Esophagus muscularis mucosa (tissue), 4 donors: ENCODE data around the gene TRMU. TPM values are rescaled to one million over a fixed set of nuclear protein-coding genes. Genes with fewer than 3 reads are reported as not detected.

ENCODE experiments used
- DNase-seq: peaks from one replicate; pipeline ENCODE4 v3.0.0-alpha.2; 2017; ENCODE audit errors: extremely low spot score
- H3K27ac ChIP-seq, 4 donors: fragments of 200-600 bp; sonication (generic); replicated peaks in 1 of 4; 1 replicate in 3 of 4; 2 replicates in 1 of 4; pipeline ENCODE4 v1.5.1; 2016 to 2019; ENCODE audit warnings: mild to moderate bottlenecking in 1 of 4
- H3K27me3 ChIP-seq, 4 donors: fragments of 200-600 bp; sonication (generic); one replicate each; pipeline versions ENCODE4 v1.5.1 to v1.6.0; 2016 to 2019
- H3K36me3 ChIP-seq, 4 donors: fragments of 200-600 bp; sonication (generic); one replicate each; pipeline ENCODE4 v1.5.1; 2016 to 2019
- H3K4me1 ChIP-seq, 4 donors: fragments of 200-600 bp; sonication (generic); one replicate each; pipeline ENCODE4 v1.5.1; 2016 to 2019
- H3K4me3 ChIP-seq, 4 donors: fragments of 200-600 bp; sonication (generic); 1 replicate in 2 of 4; 2 replicates in 2 of 4; pipeline ENCODE4 v1.5.1; 2016 to 2019; ENCODE audit warnings: mild to moderate bottlenecking in 4 of 4, moderate library complexity in 1 of 4
- H3K9me3 ChIP-seq, 4 donors: fragments of 200-600 bp; sonication (generic); 1 replicate in 3 of 4; 2 replicates in 1 of 4; pipeline ENCODE4 v1.5.1; 2016 to 2019
- CTCF ChIP-seq, 3 experiments: fragments of 200-600 bp in 2 of 3; fragments of 450-650 bp in 1 of 3; sonication (generic) in 2 of 3; IDR thresholded peaks; one replicate each; pipeline ENCODE4 v1.5.1; 2017 to 2019; ENCODE audit warnings: antibody characterized with exemption in 3 of 3, mild to moderate bottlenecking in 2 of 3, moderate library complexity in 1 of 3
- EP300 ChIP-seq: sonication (generic); formaldehyde crosslinking; IDR thresholded peaks from one replicate; pipeline ENCODE4 v1.6.1; 2017; ENCODE audit warnings: antibody characterized with exemption
- POLR2A ChIP-seq: fragments of 450-650 bp; IDR thresholded peaks from one replicate; pipeline ENCODE4 v1.6.1; 2017; ENCODE audit warnings: antibody characterized with exemption, moderate library complexity, mild to moderate bottlenecking, low read depth
- POLR2AphosphoS5 ChIP-seq, 2 donors: sonication (generic); formaldehyde crosslinking; IDR thresholded peaks; one replicate each; pipeline ENCODE4 v1.6.1; 2017; ENCODE audit warnings: antibody characterized with exemption in 2 of 2
- WGBS: methylation state at CpG from one replicate; pipeline ENCODE4 v1.1.5; 2018; 5-methylcytosine and 5-hydroxymethylcytosine counted together
- intact Hi-C: fragments of 100-400 bp; cut with DNase I; formaldehyde crosslinking; loops from one replicate; pipeline ENCODE4 v1.15.1; 2023
- total RNA-seq, 4 donors: library from RNA; depleted of rRNA; stranded (reverse); fragments of >200 nt; gene quantifications; one replicate each; pipeline versions ENCODE4 v1.1.0 to v1.2.1, GENCODE V29; 2016

Gene TRMU
- total RNA-seq, 4 donors from 2014 or later, result 18.1 to 23.6 (median 20.6) TPM

DNA sequence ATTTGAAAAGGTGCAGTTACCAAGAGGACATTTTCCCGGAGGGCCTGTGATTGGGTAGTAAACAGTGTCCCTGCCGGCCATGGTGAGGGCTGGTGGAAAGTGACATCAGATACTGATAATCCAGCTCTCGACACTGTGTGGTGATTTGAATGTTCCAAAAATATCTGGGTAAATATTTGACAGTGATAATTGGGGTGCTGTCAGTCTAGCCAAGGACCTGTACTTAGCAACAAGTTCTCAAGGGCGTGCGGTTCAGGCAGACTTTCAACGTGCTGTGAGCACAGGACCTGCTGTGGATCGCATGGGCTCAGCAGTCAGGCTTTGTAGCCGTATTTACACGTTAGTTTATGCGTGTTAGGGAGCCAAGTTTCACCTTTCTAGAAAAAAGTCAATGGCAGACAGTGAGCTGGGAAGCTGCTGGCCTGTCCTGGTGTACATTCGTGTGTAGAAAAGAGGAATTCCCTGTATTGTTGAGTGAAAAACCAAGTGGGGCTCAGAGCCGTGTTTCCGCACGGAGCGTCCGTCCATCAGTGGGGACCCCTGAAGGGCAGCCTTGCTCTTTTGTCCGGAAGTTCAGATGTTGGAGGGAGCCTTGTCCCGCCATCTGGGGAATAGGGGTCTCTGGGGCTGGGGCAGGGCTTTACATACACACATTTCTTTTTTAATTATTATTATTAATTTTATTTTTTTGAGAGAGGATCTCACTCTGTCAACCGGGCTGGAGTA is 11.3 kb downstream of the TRMU start:
- intact Hi-C loops, result no loop called here
- TF ChIP-seq EP300 (no peak), POLR2AphosphoS5 (IDR thresholded peaks at IDR 0.05) (no peak), CTCF (IDR thresholded peaks at IDR 0.05) (no peak), POLR2A (no peak)
- Histone ChIP-seq H3K4me3 (no peak overlapping the region), H3K9me3 (no peaks in the 10 kb centered on the region), H3K27ac (no peak overlapping the region), H3K36me3 (peaks cover 70 to 99% (median 97%) of the 10 kb centered on the region in 4 donors), H3K4me1 (peaks cover 0 to 27% (median 8%) of the 10 kb centered on the region in 4 donors), H3K27me3 (no peaks in the 10 kb centered on the region)
- DNase-seq, result no peak
- 88% methylated on average over 19 of the region's 19 CpGs for WGBS

DNA sequence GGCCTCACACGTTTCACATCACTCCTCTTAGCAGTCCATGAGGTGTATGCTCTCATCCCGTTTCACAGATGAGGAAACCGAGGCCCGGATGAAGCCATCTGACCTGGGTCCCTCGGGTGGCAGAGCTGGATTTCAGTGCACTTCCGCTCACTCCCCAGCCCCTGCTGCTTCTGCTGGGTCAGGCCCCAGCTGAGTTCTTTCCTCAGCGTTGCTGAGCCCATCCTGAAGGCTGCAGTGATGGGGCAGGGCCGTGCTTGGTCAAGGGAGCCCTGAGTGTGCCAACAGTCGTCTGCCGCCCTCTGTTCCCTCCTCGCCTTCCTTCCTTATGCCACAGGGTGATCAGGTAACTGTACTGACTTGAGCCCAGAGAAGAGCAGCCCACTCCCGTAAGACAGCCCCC is 12.1 kb downstream of the TRMU start:
- Histone ChIP-seq H3K9me3 (no peaks in the 10 kb centered on the region), H3K4me3 (no peak overlapping the region), H3K27ac (no peak overlapping the region), H3K27me3 (no peaks in the 10 kb centered on the region), H3K36me3 (peaks cover 72 to 99% (median 97%) of the 10 kb centered on the region in 4 donors), H3K4me1 (peaks cover 0 to 32% (median 8%) of the 10 kb centered on the region in 4 donors)
- DNase-seq, result no peak
- TF ChIP-seq EP300 (no peak), POLR2A (no peak), POLR2AphosphoS5 (IDR thresholded peaks at IDR 0.05) (no peak), CTCF (IDR thresholded peaks at IDR 0.05) (no peak)
- intact Hi-C loops, result no loop called here
- WGBS, result 93% methylated on average over 10 of the region's 12 CpGs

DNA sequence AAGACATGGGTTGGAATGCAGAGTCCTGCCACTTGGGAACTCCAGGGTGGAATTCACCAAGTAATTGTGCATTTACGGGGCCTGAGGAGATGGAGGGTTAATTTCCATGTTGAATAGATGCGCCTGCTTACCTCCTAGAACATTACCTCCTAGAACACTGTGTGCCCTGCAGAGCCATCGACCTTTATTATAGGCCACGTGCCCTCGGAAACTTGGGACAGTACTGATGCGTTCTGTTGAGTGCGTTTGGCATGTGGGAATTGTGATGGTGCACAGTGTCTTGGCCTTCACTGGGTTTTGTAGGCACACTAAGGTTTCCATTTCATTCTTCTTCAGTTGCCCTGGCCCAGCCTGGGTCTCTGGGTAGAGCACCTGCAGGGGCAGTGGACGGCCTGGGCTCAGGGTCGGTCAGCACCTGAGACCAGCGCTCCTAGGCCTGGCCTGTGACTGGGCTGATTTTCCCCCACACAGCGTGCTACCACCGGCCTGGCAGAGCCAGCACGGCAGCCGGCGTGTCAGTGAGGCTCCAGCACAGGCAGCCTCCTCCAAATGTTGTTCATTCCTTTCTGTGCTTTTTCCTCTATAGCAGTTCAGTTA is 12.7 kb downstream of the TRMU start:
- Histone ChIP-seq H3K36me3 (peaks cover 74 to 99% (median 97%) of the 10 kb centered on the region in 4 donors), H3K4me3 (no peak overlapping the region), H3K9me3 (no peaks in the 10 kb centered on the region), H3K4me1 (peaks cover 0 to 33% (median 8%) of the 10 kb centered on the region in 4 donors), H3K27ac (no peak overlapping the region), H3K27me3 (no peaks in the 10 kb centered on the region)
- TF ChIP-seq CTCF (IDR thresholded peaks at IDR 0.05) (no peak), EP300 (no peak), POLR2AphosphoS5 (IDR thresholded peaks at IDR 0.05) (no peak), POLR2A (no peak)
- no peak for DNase-seq
- intact Hi-C loops, result no loop called here
- 98% methylated on average over 13 of the region's 15 CpGs for WGBS

- Histone ChIP-seq H3K9me3 (no peaks in the 10 kb centered on the region), H3K4me3 (no peak overlapping the region), H3K27ac (no peak overlapping the region), H3K27me3 (no peaks in the 10 kb centered on the region), H3K36me3 (peaks cover 83 to 99% (median 98%) of the 10 kb centered on the region in 4 donors), H3K4me1 (peaks cover 0 to 40% (median 8%) of the 10 kb centered on the region in 4 donors)
- DNase-seq, result no peak
- intact Hi-C loops, result no loop called here
- WGBS, result 90% methylated on average over 14 of the region's 18 CpGs
- TF ChIP-seq EP300, result no peak
- no peak for TF ChIP-seq POLR2AphosphoS5 (IDR thresholded peaks at IDR 0.05)
- no peak for TF ChIP-seq CTCF (IDR thresholded peaks at IDR 0.05)
- no peak for TF ChIP-seq POLR2A
Observed at GRCh38 chr22:46349238-46349637, 13.7 kb downstream of the TRMU start.
